IMR-90 (cell line): ENCODE data around the gene FABP6. TPM values are rescaled to one million over a fixed set of nuclear protein-coding genes. Genes with fewer than 3 reads are reported as not detected.

Experiments used
- polyA plus RNA-seq, 3 experiments: library from polyadenylated mRNA; depleted of rRNA; stranded (reverse); fragments of >200 nt; gene quantifications; 2 replicates each; pipeline ENCODE4 v1.2.3, GENCODE V29; 2012; ENCODE audit warnings: low replicate concordance in 1 of 3
- total RNA-seq: library from RNA; depleted of rRNA; stranded (reverse); fragments of >200 nt; gene quantifications from 2 replicates; pipeline ENCODE4 v1.2.3, GENCODE V29; 2012; rRNA removed

Gene FABP6
- total and polyA plus RNA-seq, 2 of the 4 experiments (the other 2 are of a cell fraction): not detected

Other genes with a start within 250 kb of the FABP6 start
- 23.1 and 46.9 TPM in 2 replicates for gene TTC1, start 220.4 kb upstream of the FABP6 start, total RNA-seq
- gene TTC1, start 220.4 kb upstream of the FABP6 start, polyA plus RNA-seq (2012; rRNA removed): 36.0 and 41.1 TPM in 2 replicates
- gene PWWP2A, start 110.1 kb upstream of the FABP6 start, total RNA-seq: 12.5 and 14.4 TPM in 2 replicates
- 7.5 and 8.8 TPM in 2 replicates for gene PWWP2A, start 110.1 kb upstream of the FABP6 start, polyA plus RNA-seq (2012; rRNA removed)
- gene CCNJL, start 83.1 kb downstream of the FABP6 start, total RNA-seq: 2.0 and 2.8 TPM in 2 replicates
- gene CCNJL, start 83.1 kb downstream of the FABP6 start, polyA plus RNA-seq (2012; rRNA removed): 3.8 and 5.3 TPM in 2 replicates
- 0.72 and 0.83 TPM in 2 replicates for gene C1QTNF2, start 141.1 kb downstream of the FABP6 start, total RNA-seq
- gene C1QTNF2, start 141.1 kb downstream of the FABP6 start, polyA plus RNA-seq (2012; rRNA removed): 1.2 and 1.4 TPM in 2 replicates
- 6.3 and 6.7 TPM in 2 replicates for gene FAM200C, start 170.5 kb downstream of the FABP6 start, total RNA-seq
- 1.1 and 1.7 TPM in 2 replicates for gene FAM200C, start 170.5 kb downstream of the FABP6 start, polyA plus RNA-seq (2012; rRNA removed)
- 34.2 and 49.7 TPM in 2 replicates for gene SLU7, start 189.6 kb downstream of the FABP6 start, total RNA-seq
- gene SLU7, start 189.6 kb downstream of the FABP6 start, polyA plus RNA-seq (2012; rRNA removed): 12.6 and 15.9 TPM in 2 replicates
- gene PTTG1, start 192.3 kb downstream of the FABP6 start, total RNA-seq: 95.0 and 98.6 TPM in 2 replicates
- 118 and 229 TPM in 2 replicates for gene PTTG1, start 192.3 kb downstream of the FABP6 start, polyA plus RNA-seq (2012; rRNA removed)